Measurements from ENCODE around the gene ZHX3. TPM values are rescaled to one million over a fixed set of nuclear protein-coding genes. Genes with fewer than 3 reads are reported as not detected.

The ZHX3 gene
- total RNA-seq, 1 experiment from 2014 or later = 4.6 TPM

- DNase-seq (ENCODE audit: extremely low read depth, low read depth) = no peak
Observed at GRCh38 chr20:41176711-41177552, 140.6 kb downstream of the ZHX3 start.

GRCh38 chr20:41175727-41176330 lies 141.7 kb downstream of the ZHX3 start:
- no peak for DNase-seq (ENCODE audit: extremely low read depth, low read depth)

GRCh38 chr20:41175201-41175651 lies 142.3 kb downstream of the ZHX3 start:
- no peak for DNase-seq (ENCODE audit: extremely low read depth, low read depth)

- DNase-seq (ENCODE audit: extremely low read depth, low read depth) = no peak
Observed at GRCh38 chr20:41174782-41175181, 142.7 kb downstream of the ZHX3 start.

GRCh38 chr20:41174373-41174772 lies 143.2 kb downstream of the ZHX3 start:
- DNase-seq (ENCODE audit: extremely low read depth, low read depth) = no peak

GRCh38 chr20:41173791-41174341 lies 143.7 kb downstream of the ZHX3 start:
- no peak for DNase-seq (ENCODE audit: extremely low read depth, low read depth)

- peak; percentile 53 for DNase-seq (ENCODE audit: extremely low read depth, low read depth)
Observed at GRCh38 chr20:41173161-41173721, 144.3 kb downstream of the ZHX3 start.

GRCh38 chr20:41172296-41173140 lies 145.0 kb downstream of the ZHX3 start:
- no peak for DNase-seq (ENCODE audit: extremely low read depth, low read depth)

GRCh38 chr20:41171736-41172295 lies 145.7 kb downstream of the ZHX3 start:
- DNase-seq (ENCODE audit: extremely low read depth, low read depth) = no peak

- no peak for DNase-seq (ENCODE audit: extremely low read depth, low read depth)
Observed at GRCh38 chr20:41170386-41171105, 147.0 kb downstream of the ZHX3 start.

GRCh38 chr20:41169791-41170351 lies 147.7 kb downstream of the ZHX3 start:
- DNase-seq (ENCODE audit: extremely low read depth, low read depth) = no peak

- no peak for DNase-seq (ENCODE audit: extremely low read depth, low read depth)
Observed at GRCh38 chr20:41169162-41169690, 148.3 kb downstream of the ZHX3 start.

GRCh38 chr20:41168281-41169161 lies 149.0 kb downstream of the ZHX3 start:
- DNase-seq (ENCODE audit: extremely low read depth, low read depth) = no peak

GRCh38 chr20:41167481-41168253 lies 149.9 kb downstream of the ZHX3 start:
- no peak for DNase-seq (ENCODE audit: extremely low read depth, low read depth)

GRCh38 chr20:41167118-41167470 lies 150.4 kb downstream of the ZHX3 start:
- DNase-seq (ENCODE audit: extremely low read depth, low read depth) = no peak

- DNase-seq (ENCODE audit: extremely low read depth, low read depth) = no peak
Observed at GRCh38 chr20:41166201-41167117, 151.1 kb downstream of the ZHX3 start.

Measured in NCI-H460 (cell line).